ENCODE results near the gene EPHB1.

Gene EPHB1

GRCh38 chr3:134802428-134803050 is 7.5 kb downstream of the EPHB1 start:
- peaks cover 12% of the 10 kb centered on the region for H3K4me1 ChIP-seq (ENCODE audit: control insufficient read depth, insufficient read depth, low read length)
- H3K27me3 ChIP-seq (ENCODE audit: control insufficient read depth, insufficient read depth, low read length), result peaks cover under 1% of the 10 kb centered on the region
- no peak overlapping the region for H3K27ac ChIP-seq (ENCODE audit: low read depth, low read length)
- no peak overlapping the region for H3K4me3 ChIP-seq (ENCODE audit: low read length)
- no peak overlapping the region for H3K9ac ChIP-seq (ENCODE audit: low read length)
- H3K36me3 ChIP-seq (ENCODE audit: control insufficient read depth, insufficient read depth, low read length), result no peaks in the 10 kb centered on the region

- Histone ChIP-seq H3K27ac (ENCODE audit: low read depth, low read length) (no peak overlapping the region), H3K4me1 (ENCODE audit: control insufficient read depth, insufficient read depth, low read length) (peaks cover 9% of the 10 kb centered on the region), H3K27me3 (ENCODE audit: control insufficient read depth, insufficient read depth, low read length) (no peaks in the 10 kb centered on the region), H3K9ac (ENCODE audit: low read length) (no peak overlapping the region), H3K36me3 (ENCODE audit: control insufficient read depth, insufficient read depth, low read length) (no peaks in the 10 kb centered on the region), H3K4me3 (ENCODE audit: low read length) (no peak overlapping the region)
Measured at GRCh38 chr3:134803051-134803505, 8.0 kb downstream of the EPHB1 start.

- Histone ChIP-seq H3K4me3 (ENCODE audit: low read length) (no peak overlapping the region), H3K27me3 (ENCODE audit: control insufficient read depth, insufficient read depth, low read length) (no peaks in the 10 kb centered on the region), H3K36me3 (ENCODE audit: control insufficient read depth, insufficient read depth, low read length) (no peaks in the 10 kb centered on the region), H3K27ac (ENCODE audit: low read depth, low read length) (no peak overlapping the region), H3K9ac (ENCODE audit: low read length) (no peak overlapping the region), H3K4me1 (ENCODE audit: control insufficient read depth, insufficient read depth, low read length) (peaks cover 5% of the 10 kb centered on the region)
Measured at GRCh38 chr3:134803652-134804051, 8.6 kb downstream of the EPHB1 start.

GRCh38 chr3:134804508-134805480 is 9.7 kb downstream of the EPHB1 start:
- Histone ChIP-seq H3K4me3 (ENCODE audit: low read length) (no peak overlapping the region), H3K4me1 (ENCODE audit: control insufficient read depth, insufficient read depth, low read length) (no peaks in the 10 kb centered on the region), H3K27ac (ENCODE audit: low read depth, low read length) (no peak overlapping the region), H3K27me3 (ENCODE audit: control insufficient read depth, insufficient read depth, low read length) (no peaks in the 10 kb centered on the region), H3K36me3 (ENCODE audit: control insufficient read depth, insufficient read depth, low read length) (no peaks in the 10 kb centered on the region), H3K9ac (ENCODE audit: low read length) (no peak overlapping the region)

- H3K4me1 ChIP-seq (ENCODE audit: control insufficient read depth, insufficient read depth, low read length), result no peaks in the 10 kb centered on the region
Measured at GRCh38 chr3:134807189-134807588, 12.1 kb downstream of the EPHB1 start.

GRCh38 chr3:134808835-134809234 is 13.8 kb downstream of the EPHB1 start:
- H3K27ac ChIP-seq (ENCODE audit: low read depth, low read length), result no peak overlapping the region
- H3K9ac ChIP-seq (ENCODE audit: low read length), result no peak overlapping the region
- H3K27me3 ChIP-seq (ENCODE audit: control insufficient read depth, insufficient read depth, low read length), result no peaks in the 10 kb centered on the region
- no peak overlapping the region for H3K4me3 ChIP-seq (ENCODE audit: low read length)
- H3K4me1 ChIP-seq (ENCODE audit: control insufficient read depth, insufficient read depth, low read length), result no peaks in the 10 kb centered on the region
- no peaks in the 10 kb centered on the region for H3K36me3 ChIP-seq (ENCODE audit: control insufficient read depth, insufficient read depth, low read length)

More at GRCh38 chr3:134807189-134807588, 12.1 kb downstream of the EPHB1 start:
- no peak overlapping the region for H3K9ac ChIP-seq (ENCODE audit: low read length)
- no peaks in the 10 kb centered on the region for H3K36me3 ChIP-seq (ENCODE audit: control insufficient read depth, insufficient read depth, low read length)
- no peak overlapping the region for H3K27ac ChIP-seq (ENCODE audit: low read depth, low read length)
- H3K27me3 ChIP-seq (ENCODE audit: control insufficient read depth, insufficient read depth, low read length), result no peaks in the 10 kb centered on the region
- no peak overlapping the region for H3K4me3 ChIP-seq (ENCODE audit: low read length)

GRCh38 chr3:134809427-134810051 is 14.5 kb downstream of the EPHB1 start:
- no peak overlapping the region for H3K27ac ChIP-seq (ENCODE audit: low read depth, low read length)
- H3K4me3 ChIP-seq (ENCODE audit: low read length), result no peak overlapping the region
- H3K9ac ChIP-seq (ENCODE audit: low read length), result no peak overlapping the region
- no peaks in the 10 kb centered on the region for H3K4me1 ChIP-seq (ENCODE audit: control insufficient read depth, insufficient read depth, low read length)
- no peaks in the 10 kb centered on the region for H3K36me3 ChIP-seq (ENCODE audit: control insufficient read depth, insufficient read depth, low read length)
- no peaks in the 10 kb centered on the region for H3K27me3 ChIP-seq (ENCODE audit: control insufficient read depth, insufficient read depth, low read length)

GRCh38 chr3:134810052-134810435 is 15.0 kb downstream of the EPHB1 start:
- Histone ChIP-seq H3K4me1 (ENCODE audit: control insufficient read depth, insufficient read depth, low read length) (no peaks in the 10 kb centered on the region), H3K9ac (ENCODE audit: low read length) (no peak overlapping the region), H3K36me3 (ENCODE audit: control insufficient read depth, insufficient read depth, low read length) (no peaks in the 10 kb centered on the region), H3K4me3 (ENCODE audit: low read length) (no peak overlapping the region), H3K27ac (ENCODE audit: low read depth, low read length) (no peak overlapping the region), H3K27me3 (ENCODE audit: control insufficient read depth, insufficient read depth, low read length) (no peaks in the 10 kb centered on the region)

GRCh38 chr3:134810850-134811249 is 15.8 kb downstream of the EPHB1 start:
- Histone ChIP-seq H3K4me3 (ENCODE audit: low read length) (no peak overlapping the region), H3K27me3 (ENCODE audit: control insufficient read depth, insufficient read depth, low read length) (no peaks in the 10 kb centered on the region), H3K36me3 (ENCODE audit: control insufficient read depth, insufficient read depth, low read length) (no peaks in the 10 kb centered on the region), H3K4me1 (ENCODE audit: control insufficient read depth, insufficient read depth, low read length) (no peaks in the 10 kb centered on the region), H3K27ac (ENCODE audit: low read depth, low read length) (no peak overlapping the region), H3K9ac (ENCODE audit: low read length) (no peak overlapping the region)

GRCh38 chr3:134813618-134814017 is 18.6 kb downstream of the EPHB1 start:
- Histone ChIP-seq H3K4me1 (ENCODE audit: control insufficient read depth, insufficient read depth, low read length) (no peaks in the 10 kb centered on the region), H3K4me3 (ENCODE audit: low read length) (no peak overlapping the region), H3K27ac (ENCODE audit: low read depth, low read length) (no peak overlapping the region), H3K9ac (ENCODE audit: low read length) (no peak overlapping the region), H3K36me3 (ENCODE audit: control insufficient read depth, insufficient read depth, low read length) (no peaks in the 10 kb centered on the region), H3K27me3 (ENCODE audit: control insufficient read depth, insufficient read depth, low read length) (no peaks in the 10 kb centered on the region)

GRCh38 chr3:134815519-134815918 is 20.5 kb downstream of the EPHB1 start:
- Histone ChIP-seq H3K4me3 (ENCODE audit: low read length) (no peak overlapping the region), H3K9ac (ENCODE audit: low read length) (no peak overlapping the region), H3K36me3 (ENCODE audit: control insufficient read depth, insufficient read depth, low read length) (no peaks in the 10 kb centered on the region), H3K27me3 (ENCODE audit: control insufficient read depth, insufficient read depth, low read length) (no peaks in the 10 kb centered on the region), H3K4me1 (ENCODE audit: control insufficient read depth, insufficient read depth, low read length) (no peaks in the 10 kb centered on the region), H3K27ac (ENCODE audit: low read depth, low read length) (no peak overlapping the region)

- Histone ChIP-seq H3K27me3 (ENCODE audit: control insufficient read depth, insufficient read depth, low read length) (no peaks in the 10 kb centered on the region), H3K27ac (ENCODE audit: low read depth, low read length) (no peak overlapping the region), H3K4me3 (ENCODE audit: low read length) (no peak overlapping the region), H3K9ac (ENCODE audit: low read length) (no peak overlapping the region), H3K36me3 (ENCODE audit: control insufficient read depth, insufficient read depth, low read length) (no peaks in the 10 kb centered on the region), H3K4me1 (ENCODE audit: control insufficient read depth, insufficient read depth, low read length) (no peaks in the 10 kb centered on the region)
Measured at GRCh38 chr3:134816623-134817022, 21.6 kb downstream of the EPHB1 start.
